ENCODE measurements around the gene CDH13. TPM values are rescaled to one million over a fixed set of nuclear protein-coding genes. Genes with fewer than 3 reads are reported as not detected.

The CDH13 gene
- total and polyA plus RNA-seq, 8 donors, result 0.12 to 21.4 (median 1.7) TPM; not detected in 1

DNA sequence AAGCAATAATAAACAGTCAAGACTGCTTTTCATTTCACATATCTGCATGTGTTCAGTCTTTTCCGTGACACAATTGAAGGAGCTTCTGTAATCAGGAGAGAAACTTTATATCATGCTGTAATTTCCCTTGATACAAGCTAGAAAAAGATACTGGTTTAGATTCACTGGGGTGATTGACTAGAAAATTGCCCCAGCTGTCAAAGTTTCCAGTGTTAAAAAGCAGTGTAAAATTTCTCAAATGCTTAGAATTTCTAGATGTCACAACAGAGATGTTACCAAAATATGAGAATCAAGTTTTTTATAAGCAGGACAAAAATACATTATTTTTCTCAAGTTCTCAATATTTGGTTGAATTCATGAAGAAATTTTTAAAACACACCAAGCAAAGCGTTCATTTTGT is 888.6 kb downstream of the CDH13 start:
- Histone ChIP-seq H3K4me3 (no peak overlapping the region), H3K4me1 (no peaks in the 10 kb centered on the region), H3K36me3 (no peaks in the 10 kb centered on the region), H3K27me3 (no peaks in the 10 kb centered on the region), H3K9me3 (peaks cover 0 to 9% (median 8%) of the 10 kb centered on the region in 4 donors), H3K27ac (no peak overlapping the region)
- intact Hi-C loops (cut with DNase I; ENCODE audit: low total_unique reads), result no loop called here
- 60 to 77% (median 75%) methylated on average over 2 of the region's 2 CpGs for WGBS, 5 donors
- TF ChIP-seq POLR2AphosphoS5 (IDR thresholded peaks at IDR 0.05) (no peak), EP300 (IDR thresholded peaks at IDR 0.05) (no peak), POLR2A (IDR thresholded peaks at IDR 0.05) (no peak)
- TF ChIP-seq, protein P1, sequence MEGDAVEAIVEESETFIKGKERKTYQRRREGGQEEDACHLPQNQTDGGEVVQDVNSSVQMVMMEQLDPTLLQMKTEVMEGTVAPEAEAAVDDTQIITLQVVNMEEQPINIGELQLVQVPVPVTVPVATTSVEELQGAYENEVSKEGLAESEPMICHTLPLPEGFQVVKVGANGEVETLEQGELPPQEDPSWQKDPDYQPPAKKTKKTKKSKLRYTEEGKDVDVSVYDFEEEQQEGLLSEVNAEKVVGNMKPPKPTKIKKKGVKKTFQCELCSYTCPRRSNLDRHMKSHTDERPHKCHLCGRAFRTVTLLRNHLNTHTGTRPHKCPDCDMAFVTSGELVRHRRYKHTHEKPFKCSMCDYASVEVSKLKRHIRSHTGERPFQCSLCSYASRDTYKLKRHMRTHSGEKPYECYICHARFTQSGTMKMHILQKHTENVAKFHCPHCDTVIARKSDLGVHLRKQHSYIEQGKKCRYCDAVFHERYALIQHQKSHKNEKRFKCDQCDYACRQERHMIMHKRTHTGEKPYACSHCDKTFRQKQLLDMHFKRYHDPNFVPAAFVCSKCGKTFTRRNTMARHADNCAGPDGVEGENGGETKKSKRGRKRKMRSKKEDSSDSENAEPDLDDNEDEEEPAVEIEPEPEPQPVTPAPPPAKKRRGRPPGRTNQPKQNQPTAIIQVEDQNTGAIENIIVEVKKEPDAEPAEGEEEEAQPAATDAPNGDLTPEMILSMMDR (IDR thresholded peaks at IDR 0.05), result no peak
- no peak for DNase-seq

DNA sequence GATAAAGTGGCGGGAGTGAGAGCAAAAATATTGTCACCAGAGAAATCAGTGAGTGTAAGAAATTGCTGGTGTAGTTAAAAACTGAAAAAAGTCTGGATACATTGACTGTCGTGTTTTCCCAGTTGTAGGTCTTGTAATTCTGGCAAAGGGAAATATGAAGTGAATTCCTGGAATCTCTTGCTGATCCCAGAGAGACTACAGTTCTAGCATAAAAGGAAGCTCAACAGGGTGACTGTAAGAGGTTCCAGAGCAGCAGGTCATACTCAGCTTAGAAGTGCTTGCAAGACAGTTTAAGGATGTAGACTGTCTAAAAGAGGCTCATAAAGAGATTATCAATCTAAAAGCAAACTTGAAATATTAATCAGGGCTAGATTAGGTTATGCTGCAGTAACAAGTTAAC is 890.2 kb downstream of the CDH13 start:
- DNase-seq, result no peak
- TF ChIP-seq, protein P1 (IDR thresholded peaks at IDR 0.05), result no peak
- TF ChIP-seq POLR2AphosphoS5 (IDR thresholded peaks at IDR 0.05) (no peak), EP300 (IDR thresholded peaks at IDR 0.05) (no peak), POLR2A (IDR thresholded peaks at IDR 0.05) (no peak)

DNA sequence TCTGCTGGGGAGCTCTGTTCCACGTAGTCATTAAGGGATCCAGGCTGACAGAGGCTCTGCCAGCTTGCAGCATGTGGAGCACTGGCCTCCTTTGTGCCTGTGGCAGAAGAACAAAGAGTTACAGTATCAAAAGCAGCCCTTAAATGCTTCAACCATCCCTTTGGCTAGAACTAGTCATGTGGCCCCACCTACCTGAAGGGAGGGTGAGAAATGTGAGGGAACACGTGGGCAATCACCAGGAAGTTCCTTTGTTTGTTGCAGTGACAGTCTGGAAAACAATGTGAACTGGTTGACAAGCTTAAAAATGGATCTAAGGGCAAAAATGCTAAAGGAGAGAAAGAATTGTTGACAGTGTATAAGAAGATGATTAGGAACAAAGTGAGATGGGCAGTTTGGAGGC is 890.6 kb downstream of the CDH13 start:
- Histone ChIP-seq H3K4me1 (no peaks in the 10 kb centered on the region), H3K27me3 (no peaks in the 10 kb centered on the region), H3K36me3 (no peaks in the 10 kb centered on the region), H3K27ac (no peak overlapping the region), H3K9me3 (peaks cover 0 to 9% (median 8%) of the 10 kb centered on the region in 4 donors), H3K4me3 (no peak overlapping the region)
- no peak for DNase-seq
- WGBS, 5 donors, result 36 to 47% (median 43%) methylated on average over 2 of the region's 2 CpGs
- no peak for TF ChIP-seq POLR2AphosphoS5 (IDR thresholded peaks at IDR 0.05)
- TF ChIP-seq EP300 (IDR thresholded peaks at IDR 0.05), result no peak
- TF ChIP-seq POLR2A (IDR thresholded peaks at IDR 0.05), result no peak
- TF ChIP-seq, protein P1 (IDR thresholded peaks at IDR 0.05), result no peak
- intact Hi-C loops (cut with DNase I; ENCODE audit: low total_unique reads), result no loop called here

More for the DNA sequence above, 890.2 kb downstream of the CDH13 start:
- Histone ChIP-seq H3K27ac (no peak overlapping the region), H3K4me3 (no peak overlapping the region), H3K4me1 (no peaks in the 10 kb centered on the region), H3K9me3 (peaks cover 0 to 9% (median 8%) of the 10 kb centered on the region in 4 donors), H3K27me3 (no peaks in the 10 kb centered on the region), H3K36me3 (no peaks in the 10 kb centered on the region)
- intact Hi-C loops (cut with DNase I; ENCODE audit: low total_unique reads), result no loop called here
- WGBS, 5 donors, result 65 to 74% (median 70%) methylated on average over 2 of the region's 2 CpGs

DNA sequence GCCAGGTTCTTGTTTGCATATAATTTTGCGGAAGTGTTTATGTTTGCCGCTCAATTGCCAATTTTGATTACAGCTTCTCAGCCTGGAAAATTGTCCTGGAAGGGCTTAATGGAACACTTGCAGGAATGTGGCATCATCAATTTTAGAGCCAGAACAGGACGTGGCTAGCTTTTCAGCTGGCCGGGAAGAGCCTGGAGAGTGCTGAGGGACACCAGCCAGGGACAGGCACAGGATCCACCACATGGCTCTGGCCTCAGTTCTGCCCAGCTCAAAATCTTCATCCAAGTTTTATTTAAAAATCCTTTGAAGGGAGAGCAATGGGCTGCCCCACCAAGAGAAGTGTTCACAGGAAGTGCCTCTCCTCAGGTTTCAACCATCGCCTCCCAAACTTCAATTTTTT is 893.8 kb downstream of the CDH13 start:
- DNase-seq, result no peak
- 52 to 79% (median 70%) methylated on average over 5 of the region's 5 CpGs for WGBS, 5 donors

More for the DNA sequence above, 893.8 kb downstream of the CDH13 start:
- Histone ChIP-seq H3K27ac (no peak overlapping the region), H3K27me3 (no peaks in the 10 kb centered on the region), H3K4me1 (no peaks in the 10 kb centered on the region), H3K36me3 (no peaks in the 10 kb centered on the region), H3K9me3 (peaks cover 0 to 9% (median 8%) of the 10 kb centered on the region in 4 donors), H3K4me3 (no peak overlapping the region)
- intact Hi-C loops (cut with DNase I; ENCODE audit: low total_unique reads), result no loop called here
- no peak for TF ChIP-seq EP300 (IDR thresholded peaks at IDR 0.05)
- no peak for TF ChIP-seq POLR2AphosphoS5 (IDR thresholded peaks at IDR 0.05)
- no peak for TF ChIP-seq POLR2A (IDR thresholded peaks at IDR 0.05)
- TF ChIP-seq, protein P1 (IDR thresholded peaks at IDR 0.05), result no peak
